H9 (cell line): ENCODE results near the gene NPB. TPM values are rescaled to one million over a fixed set of nuclear protein-coding genes. Genes with fewer than 3 reads are reported as not detected.

ENCODE experiments used
- DNase-seq: peaks from one replicate; pipeline ENCODE4 v3.0.0-alpha.2; 2017
- H2AFZ ChIP-seq: one replicate; pipeline ENCODE4 v1.6.1; 2013; ENCODE audit warnings: mild to moderate bottlenecking, low read length, control low read depth, moderate library complexity
- H2AK5ac ChIP-seq: 2 replicates; pipeline ENCODE4 v1.6.1; 2013; ENCODE audit warnings: low read length, control low read depth, mixed read lengths; ENCODE audit not compliant: insufficient read length
- H2BK120ac ChIP-seq: one replicate; pipeline ENCODE4 v1.6.1; 2013; ENCODE audit warnings: low read depth, mild to moderate bottlenecking, low read length, control low read depth, inconsistent platforms; ENCODE audit not compliant: poor library complexity, severe bottlenecking
- H2BK12ac ChIP-seq: 2 replicates; pipeline ENCODE4 v1.6.1; 2013; ENCODE audit warnings: low read length, control low read depth, mixed read lengths, low read depth; ENCODE audit not compliant: insufficient read length
- H2BK15ac ChIP-seq: 2 replicates; pipeline ENCODE4 v1.6.1; 2013; ENCODE audit warnings: low read depth, low read length, control low read depth
- H2BK20ac ChIP-seq: one replicate; pipeline ENCODE4 v1.6.1; 2013; ENCODE audit warnings: low read depth, mild to moderate bottlenecking, low read length, control low read depth, inconsistent platforms; ENCODE audit not compliant: poor library complexity, severe bottlenecking
- H2BK5ac ChIP-seq: 2 replicates; pipeline ENCODE4 v1.6.1; 2013; ENCODE audit warnings: low read length, control low read depth, mixed read lengths; ENCODE audit not compliant: insufficient read length
- H3K14ac ChIP-seq: 2 replicates; pipeline ENCODE4 v1.6.1; 2013; ENCODE audit warnings: low read length, control low read depth; ENCODE audit not compliant: insufficient read depth
- H3K18ac ChIP-seq: 2 replicates; pipeline ENCODE4 v1.6.1; 2013; ENCODE audit warnings: low read depth, mild to moderate bottlenecking, mixed read lengths, low read length, control low read depth; ENCODE audit not compliant: insufficient read length
- H3K23ac ChIP-seq: 2 replicates; pipeline ENCODE4 v1.6.1; 2013; ENCODE audit warnings: low read length, control low read depth, mixed read lengths, low read depth; ENCODE audit not compliant: insufficient read length
- H3K23me2 ChIP-seq: 2 replicates; pipeline ENCODE4 v1.6.1; 2013; ENCODE audit warnings: low read depth, mild to moderate bottlenecking, mixed read lengths, low read length, control low read depth; ENCODE audit not compliant: insufficient read length, poor library complexity, severe bottlenecking
- H3K27ac ChIP-seq: 2 replicates; pipeline ENCODE4 v1.5.1; 2013; ENCODE audit warnings: low read length, control low read depth, mixed read lengths, low read depth; ENCODE audit not compliant: insufficient read length
- H3K27me3 ChIP-seq: 2 replicates; pipeline ENCODE4 v1.6.1; 2013; ENCODE audit warnings: low read length, control low read depth, inconsistent platforms; ENCODE audit not compliant: insufficient read depth
- H3K4ac ChIP-seq: 2 replicates; pipeline ENCODE4 v1.6.1; 2013; ENCODE audit warnings: low read depth, mild to moderate bottlenecking, control low read depth, inconsistent platforms, low read length, moderate library complexity
- H3K4me1 ChIP-seq: 2 replicates; pipeline ENCODE4 v1.6.1; 2013; ENCODE audit warnings: low read length, control low read depth, inconsistent platforms; ENCODE audit not compliant: insufficient read depth
- H3K4me2 ChIP-seq: 2 replicates; pipeline ENCODE4 v1.6.1; 2013; ENCODE audit warnings: low read length, control low read depth, mixed read lengths; ENCODE audit not compliant: insufficient read length, insufficient read depth
- H3K56ac ChIP-seq: 2 replicates; pipeline ENCODE4 v1.6.1; 2013; ENCODE audit warnings: low read depth, mild to moderate bottlenecking, mixed read lengths, low read length, control low read depth; ENCODE audit not compliant: insufficient read length
- H3K79me1 ChIP-seq: 2 replicates; pipeline ENCODE4 v1.6.1; 2013; ENCODE audit warnings: low read depth, mild to moderate bottlenecking, moderate library complexity, low read length, control low read depth, inconsistent platforms; ENCODE audit not compliant: insufficient read depth, poor library complexity, severe bottlenecking
- H3K79me2 ChIP-seq: 2 replicates; pipeline ENCODE4 v1.6.1; 2013; ENCODE audit warnings: low read length, control low read depth, inconsistent platforms; ENCODE audit not compliant: insufficient read depth
- H3K9ac ChIP-seq: 2 replicates; pipeline ENCODE4 v1.6.1; 2013; ENCODE audit warnings: low read length, control low read depth, mixed read lengths; ENCODE audit not compliant: insufficient read length; ENCODE audit errors: extremely low read depth
- H3K9me3 ChIP-seq: one replicate; pipeline ENCODE4 v1.6.1; 2013; ENCODE audit warnings: low read depth, low read length, inconsistent platforms; ENCODE audit not compliant: control insufficient read depth
- H3T11ph ChIP-seq: one replicate; pipeline ENCODE4 v1.6.1; 2013; ENCODE audit warnings: mild to moderate bottlenecking, low read length, control low read depth, inconsistent platforms
- H4K20me1 ChIP-seq: one replicate; pipeline ENCODE4 v1.6.1; 2013; ENCODE audit not compliant: control insufficient read depth, insufficient read length, insufficient read depth
- H4K5ac ChIP-seq: 2 replicates; pipeline ENCODE4 v1.6.1; 2013; ENCODE audit warnings: low read depth, mild to moderate bottlenecking, mixed read lengths, low read length, control low read depth; ENCODE audit not compliant: insufficient read length
- H4K8ac ChIP-seq: replicated peaks from 2 replicates; pipeline ENCODE4 v1.6.1; 2013; ENCODE audit warnings: low read length, control low read depth, mixed read lengths, low read depth; ENCODE audit not compliant: insufficient read length
- H4K91ac ChIP-seq: 2 replicates; pipeline ENCODE4 v1.6.1; 2013; ENCODE audit warnings: low read depth, mild to moderate bottlenecking, moderate library complexity, mixed read lengths, low read length, control low read depth; ENCODE audit not compliant: insufficient read length
- H3K27ac Mint-ChIP-seq, 3 experiments: 2 replicates in 2 of 3; 3 replicates in 1 of 3; pipeline ENCODE4 v1.8.0; 2020 to 2021; ENCODE audit warnings: mixed read lengths in 3 of 3, mild to moderate bottlenecking in 1 of 3, moderate library complexity in 1 of 3
- H3K27me3 Mint-ChIP-seq: 2 replicates; pipeline ENCODE4 v1.8.0; 2021; ENCODE audit warnings: low read depth, mild to moderate bottlenecking, moderate library complexity, mixed read lengths
- H3K36me3 Mint-ChIP-seq, 3 experiments: 2 replicates in 2 of 3; 3 replicates in 1 of 3; pipeline ENCODE4 v1.8.0; 2020 to 2021; ENCODE audit warnings: low read depth in 3 of 3, mixed read lengths in 3 of 3; ENCODE audit not compliant: insufficient read depth in 1 of 3
- H3K4me1 Mint-ChIP-seq, 2 experiments: 2 replicates each; pipeline ENCODE4 v1.8.0; 2020; ENCODE audit warnings: mixed read lengths in 2 of 2
- H3K4me3 Mint-ChIP-seq, 2 experiments: 2 replicates in 1 of 2; 3 replicates in 1 of 2; pipeline ENCODE4 v1.8.0; 2020 to 2021; ENCODE audit warnings: mild to moderate bottlenecking in 2 of 2, mixed read lengths in 2 of 2, moderate library complexity in 1 of 2
- H3K9me3 Mint-ChIP-seq, 2 experiments: 2 replicates in 1 of 2; 3 replicates in 1 of 2; pipeline ENCODE4 v1.8.0; 2020; ENCODE audit warnings: mild to moderate bottlenecking in 2 of 2, mixed read lengths in 2 of 2, moderate library complexity in 1 of 2
- WGBS: extraction: QIAGEN DNeasy Blood & Tissue Kit; methylation state at CpG from one replicate; pipeline ENCODE4 v1.1.7; 2013; ENCODE audit warnings: missing lambda C conversion rate, low lambda C conversion rate, mixed read lengths; ENCODE audit not compliant: insufficient read length; ENCODE audit errors: extremely low coverage; 5-methylcytosine and 5-hydroxymethylcytosine counted together
- total RNA-seq: library from RNA; stranded (reverse); gene quantifications from 2 replicates; pipeline ENCODE4 v1.2.1, GENCODE V29; 2021
- TF ChIP-seq, protein P1 (sequence below): fragments of 200-600 bp; sonication (generic); conservative IDR thresholded peaks from 3 replicates; pipeline ENCODE4 v1.8.0; 2021; ENCODE audit warnings: antibody characterized with exemption, mild to moderate bottlenecking

NPB gene
- total RNA-seq, 1 experiment from 2014 or later, result 2.1 TPM

DNA sequence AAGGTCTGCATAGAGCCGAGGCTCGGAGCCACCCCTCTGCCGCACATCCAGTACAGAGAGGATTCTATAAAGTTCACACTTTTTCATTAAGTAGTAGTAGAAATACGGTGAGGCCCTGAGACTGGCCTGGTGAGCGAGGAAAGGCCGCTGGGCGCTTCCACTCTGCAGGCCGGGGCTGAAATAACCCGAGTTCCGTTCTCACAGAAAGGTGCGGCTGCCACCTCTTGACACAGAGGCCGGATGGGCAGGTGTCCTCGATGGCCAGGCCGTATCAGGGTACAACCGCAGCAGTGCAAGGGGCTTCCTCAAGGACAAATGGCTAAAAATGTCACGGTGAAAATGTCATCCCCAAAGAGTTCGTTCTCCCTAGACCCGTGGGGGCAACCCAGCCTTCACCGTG lies 9.9 kb downstream of the NPB start:
- Histone ChIP-seq H3K4me2 (no peak overlapping the region), H3K79me1 (no peaks in the 10 kb centered on the region), H2BK120ac (no peak overlapping the region), H3K4me1 (no peaks in the 10 kb centered on the region), H3K9ac (no peak overlapping the region), H3K27me3 (no peaks in the 10 kb centered on the region), H3K56ac (no peak overlapping the region), H3K18ac (no peak overlapping the region), H3K27ac (no peak overlapping the region), H3K4ac (no peak overlapping the region), H2BK5ac (no peak overlapping the region), H2AFZ (no peak overlapping the region), H4K8ac (no peak overlapping the region), H3K14ac (no peak overlapping the region), H3K79me2 (no peaks in the 10 kb centered on the region; the same call in 1 of the 2 replicates), H4K5ac (no peak overlapping the region), H4K20me1 (no peaks in the 10 kb centered on the region), H2BK15ac (no peak overlapping the region), H3K23me2 (peaks cover 6% of the 10 kb centered on the region), H2BK20ac (no peak overlapping the region), H3T11ph (no peak overlapping the region), H3K9me3 (no peaks in the 10 kb centered on the region), H3K23ac (no peak overlapping the region), H4K91ac (no peak overlapping the region), H2AK5ac (no peak overlapping the region), H2BK12ac (no peak overlapping the region)
- H3K4me1 Mint-ChIP-seq, result peaks cover 4 to 8% of the 10 kb centered on the region in 2 experiments
- H3K27me3 Mint-ChIP-seq, result no peaks in the 10 kb centered on the region
- TF ChIP-seq, protein P1, sequence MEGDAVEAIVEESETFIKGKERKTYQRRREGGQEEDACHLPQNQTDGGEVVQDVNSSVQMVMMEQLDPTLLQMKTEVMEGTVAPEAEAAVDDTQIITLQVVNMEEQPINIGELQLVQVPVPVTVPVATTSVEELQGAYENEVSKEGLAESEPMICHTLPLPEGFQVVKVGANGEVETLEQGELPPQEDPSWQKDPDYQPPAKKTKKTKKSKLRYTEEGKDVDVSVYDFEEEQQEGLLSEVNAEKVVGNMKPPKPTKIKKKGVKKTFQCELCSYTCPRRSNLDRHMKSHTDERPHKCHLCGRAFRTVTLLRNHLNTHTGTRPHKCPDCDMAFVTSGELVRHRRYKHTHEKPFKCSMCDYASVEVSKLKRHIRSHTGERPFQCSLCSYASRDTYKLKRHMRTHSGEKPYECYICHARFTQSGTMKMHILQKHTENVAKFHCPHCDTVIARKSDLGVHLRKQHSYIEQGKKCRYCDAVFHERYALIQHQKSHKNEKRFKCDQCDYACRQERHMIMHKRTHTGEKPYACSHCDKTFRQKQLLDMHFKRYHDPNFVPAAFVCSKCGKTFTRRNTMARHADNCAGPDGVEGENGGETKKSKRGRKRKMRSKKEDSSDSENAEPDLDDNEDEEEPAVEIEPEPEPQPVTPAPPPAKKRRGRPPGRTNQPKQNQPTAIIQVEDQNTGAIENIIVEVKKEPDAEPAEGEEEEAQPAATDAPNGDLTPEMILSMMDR, result no peak; the same call in 2 of the 3 replicates
- H3K36me3 Mint-ChIP-seq, result peaks cover 15 to 43% (median 36%) of the 10 kb centered on the region in 3 experiments; a peak in 6 of 7 replicates
- peak overlapping the region; percentile 36 to 73; a peak in 3 of 5 replicates for H3K4me3 Mint-ChIP-seq
- H3K27ac Mint-ChIP-seq, result peak overlapping the region in 1 of 3 experiments; percentile 27; a peak in 1 of 7 replicates
- no CpG with 5 or more reads among the region's 19 CpGs for WGBS
- H3K9me3 Mint-ChIP-seq, result no peaks in the 10 kb centered on the region; a peak in 1 of 5 replicates
- DNase-seq, result no peak
